Transverse colon (tissue), 4 donors: ENCODE data around the gene GSAP. TPM values are rescaled to one million over a fixed set of nuclear protein-coding genes. Genes with fewer than 3 reads are reported as not detected.

Experiments
- DNase-seq: peaks from one replicate; pipeline ENCODE4 v3.0.0-alpha.2; 2019
- H3K27ac ChIP-seq, 4 donors: fragments of 200-600 bp; sonication (generic); 2 replicates each; pipeline ENCODE4 v1.5.1; 2016 to 2018; ENCODE audit warnings: inconsistent platforms in 4 of 4
- H3K27me3 ChIP-seq: fragments of 200-600 bp; sonication (generic); 2 replicates; pipeline ENCODE4 v1.5.1; 2017; ENCODE audit warnings: inconsistent platforms
- H3K36me3 ChIP-seq, 4 donors: fragments of 200-600 bp; sonication (generic); 2 replicates each; pipeline ENCODE4 v1.5.1; 2017 to 2019; ENCODE audit warnings: inconsistent platforms in 4 of 4
- H3K4me1 ChIP-seq, 4 donors: fragments of 200-600 bp; sonication (generic); 2 replicates each; pipeline ENCODE4 v1.5.1; 2017 to 2020; ENCODE audit warnings: inconsistent platforms in 4 of 4
- H3K4me3 ChIP-seq, 4 donors: fragments of 200-600 bp; sonication (generic); 1 replicate in 1 of 4; 2 replicates in 3 of 4; pipeline versions ENCODE4 v1.5.1 to v1.6.1; 2017 to 2019; ENCODE audit warnings: inconsistent platforms in 4 of 4
- H3K9me3 ChIP-seq, 2 donors: fragments of 200-600 bp; sonication (generic); 2 replicates each; pipeline ENCODE4 v1.5.1; 2017 to 2019; ENCODE audit warnings: inconsistent platforms in 2 of 2
- EP300 ChIP-seq: sonication (generic); formaldehyde crosslinking; IDR thresholded peaks from one replicate; pipeline ENCODE4 v1.6.1; 2017; ENCODE audit warnings: antibody characterized with exemption, low read depth
- POLR2A ChIP-seq: fragments of 450-650 bp; IDR thresholded peaks from one replicate; pipeline ENCODE4 v1.6.1; 2016; ENCODE audit warnings: antibody characterized with exemption, mild to moderate bottlenecking, moderate library complexity
- POLR2AphosphoS5 ChIP-seq, 3 donors: sonication (generic); formaldehyde crosslinking; IDR thresholded peaks; one replicate each; pipeline ENCODE4 v1.6.1; 2016; ENCODE audit warnings: antibody characterized with exemption in 3 of 3
- WGBS, 2 donors: methylation state at CpG; one replicate each; pipeline ENCODE4 v1.1.5; 2018; ENCODE audit warnings: low coverage in 1 of 2; 5-methylcytosine and 5-hydroxymethylcytosine counted together
- in situ Hi-C, 4 donors: fragments of 200-750 bp; cut with MboI; loops; one replicate each; pipeline versions ENCODE4 v1.15.0 to v1.15.1; 2017; ENCODE audit warnings: low sequenced_read_pairs in 3 of 4, low pct_ligation_motif_present in 1 of 4, low pct_unique_long_range_greater_than_20kb in 1 of 4
- intact Hi-C: fragments of 100-400 bp; cut with DNase I; formaldehyde crosslinking; loops from one replicate; pipeline ENCODE4 v1.15.1; 2023; ENCODE audit warnings: low total_unique reads
- total RNA-seq, 4 donors: library from RNA; depleted of rRNA; stranded (reverse); fragments of >200 nt; gene quantifications; one replicate each; pipeline ENCODE4 v1.1.0, GENCODE V29; 2016
- TF ChIP-seq, protein P1 (sequence below), 5 experiments: fragments of 200-600 bp in 3 of 5; fragments of 450-650 bp in 2 of 5; sonication (generic) in 3 of 5; IDR thresholded peaks; 1 replicate in 2 of 5; 2 replicates in 3 of 5; pipeline ENCODE4 v1.5.1; 2016 to 2017; ENCODE audit warnings: antibody characterized with exemption in 5 of 5, inconsistent platforms in 3 of 5, mild to moderate bottlenecking in 2 of 5, moderate library complexity in 1 of 5

The GSAP gene
- total RNA-seq, 4 donors from 2014 or later: 5.0 to 25.2 (median 15.5) TPM

DNA sequence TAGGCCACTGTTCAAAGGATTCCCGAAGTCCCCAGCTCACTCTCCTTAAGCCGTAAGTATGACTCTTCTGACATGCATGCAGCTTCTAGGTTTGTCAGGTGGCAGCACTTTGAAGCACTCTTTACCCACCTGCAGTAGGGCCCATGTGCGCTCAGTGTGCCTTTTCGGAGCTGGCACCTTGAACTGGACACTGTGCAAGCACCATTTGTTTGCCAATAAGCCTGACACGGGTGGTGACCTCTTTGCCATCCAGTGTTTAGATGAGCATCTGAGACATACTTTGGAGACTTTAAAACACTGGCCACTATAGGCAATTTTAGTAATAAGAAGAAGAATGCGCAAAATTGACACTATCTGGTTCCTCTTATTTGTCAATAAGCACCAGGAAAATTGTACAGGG is 45.7 kb upstream of the GSAP start:
- 97 to 100% methylated on average over 1 to 6 of the region's 6 CpGs for WGBS, 2 donors
- no peak overlapping the region for H3K27ac ChIP-seq
- TF ChIP-seq, protein P1, sequence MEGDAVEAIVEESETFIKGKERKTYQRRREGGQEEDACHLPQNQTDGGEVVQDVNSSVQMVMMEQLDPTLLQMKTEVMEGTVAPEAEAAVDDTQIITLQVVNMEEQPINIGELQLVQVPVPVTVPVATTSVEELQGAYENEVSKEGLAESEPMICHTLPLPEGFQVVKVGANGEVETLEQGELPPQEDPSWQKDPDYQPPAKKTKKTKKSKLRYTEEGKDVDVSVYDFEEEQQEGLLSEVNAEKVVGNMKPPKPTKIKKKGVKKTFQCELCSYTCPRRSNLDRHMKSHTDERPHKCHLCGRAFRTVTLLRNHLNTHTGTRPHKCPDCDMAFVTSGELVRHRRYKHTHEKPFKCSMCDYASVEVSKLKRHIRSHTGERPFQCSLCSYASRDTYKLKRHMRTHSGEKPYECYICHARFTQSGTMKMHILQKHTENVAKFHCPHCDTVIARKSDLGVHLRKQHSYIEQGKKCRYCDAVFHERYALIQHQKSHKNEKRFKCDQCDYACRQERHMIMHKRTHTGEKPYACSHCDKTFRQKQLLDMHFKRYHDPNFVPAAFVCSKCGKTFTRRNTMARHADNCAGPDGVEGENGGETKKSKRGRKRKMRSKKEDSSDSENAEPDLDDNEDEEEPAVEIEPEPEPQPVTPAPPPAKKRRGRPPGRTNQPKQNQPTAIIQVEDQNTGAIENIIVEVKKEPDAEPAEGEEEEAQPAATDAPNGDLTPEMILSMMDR (IDR thresholded peaks at IDR 0.05): no peak
- TF ChIP-seq EP300 (no peak), POLR2AphosphoS5 (IDR thresholded peaks at IDR 0.05) (no peak), POLR2A (no peak)
- H3K9me3 ChIP-seq: no peaks in the 10 kb centered on the region
- peaks cover 0 to 4% (median 0%) of the 10 kb centered on the region in 4 donors for H3K4me1 ChIP-seq
- DNase-seq: no peak
- H3K36me3 ChIP-seq: no peaks in the 10 kb centered on the region
- H3K4me3 ChIP-seq: no peak overlapping the region
- in situ Hi-C loops (no loop called here), intact Hi-C loops (no loop called here)
- no peaks in the 10 kb centered on the region for H3K27me3 ChIP-seq

GRCh38 chr7:77461246-77461645 is 45.1 kb upstream of the GSAP start:
- intact Hi-C loops: no loop called here
- H3K27me3 ChIP-seq: no peaks in the 10 kb centered on the region
- no peak for DNase-seq
- no peaks in the 10 kb centered on the region for H3K9me3 ChIP-seq
- no peak for TF ChIP-seq POLR2AphosphoS5 (IDR thresholded peaks at IDR 0.05)
- TF ChIP-seq EP300: no peak
- TF ChIP-seq, protein P1 (IDR thresholded peaks at IDR 0.05): no peak
- no peak for TF ChIP-seq POLR2A
- H3K4me3 ChIP-seq: no peak overlapping the region
- no peaks in the 10 kb centered on the region for H3K36me3 ChIP-seq
- H3K4me1 ChIP-seq: no peaks in the 10 kb centered on the region
- 90 to 93% methylated on average over 3 of the region's 3 CpGs for WGBS, 2 donors
- in situ Hi-C loops: no loop called here
- H3K27ac ChIP-seq: no peak overlapping the region

DNA sequence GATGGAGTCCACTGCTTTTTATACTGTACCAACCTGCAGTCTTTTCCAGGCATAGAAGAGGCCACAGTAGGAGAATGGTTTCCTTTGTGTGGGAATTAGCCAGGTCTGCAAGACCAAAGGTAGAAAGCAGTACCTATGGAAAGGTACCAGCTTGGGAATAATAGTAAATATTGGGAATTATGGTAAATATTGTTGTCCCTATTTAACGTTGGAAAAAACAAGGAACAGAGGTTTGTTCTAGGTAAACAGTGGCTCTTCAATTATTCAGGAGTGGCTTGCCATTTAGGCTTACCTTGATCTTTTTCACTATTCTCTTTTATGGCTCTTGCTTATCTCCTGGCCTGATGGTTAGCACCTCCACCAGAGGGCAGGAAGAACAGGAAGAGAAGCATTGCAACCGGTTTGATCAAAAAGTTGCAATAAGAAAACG is 43.9 kb upstream of the GSAP start:
- in situ Hi-C loops: no loop called here
- Histone ChIP-seq H3K27ac (no peak overlapping the region), H3K9me3 (no peaks in the 10 kb centered on the region), H3K36me3 (no peaks in the 10 kb centered on the region), H3K27me3 (no peaks in the 10 kb centered on the region), H3K4me3 (no peak overlapping the region), H3K4me1 (no peaks in the 10 kb centered on the region)
- DNase-seq: peak; percentile 26
- 21 to 34% methylated on average over 3 of the region's 3 CpGs for WGBS, 2 donors
- intact Hi-C loops: no loop called here
- TF ChIP-seq, protein P1 (IDR thresholded peaks at IDR 0.05): peak; percentile 18 to 56 (median 38)
- no peak for TF ChIP-seq POLR2A

GRCh38 chr7:77459311-77459726 is 43.2 kb upstream of the GSAP start:
- Histone ChIP-seq H3K4me3 (no peak overlapping the region), H3K27me3 (no peaks in the 10 kb centered on the region), H3K27ac (no peak overlapping the region), H3K36me3 (no peaks in the 10 kb centered on the region), H3K4me1 (no peaks in the 10 kb centered on the region), H3K9me3 (no peaks in the 10 kb centered on the region)
- TF ChIP-seq EP300 (no peak), POLR2AphosphoS5 (IDR thresholded peaks at IDR 0.05) (no peak), POLR2A (no peak)
- TF ChIP-seq, protein P1 (IDR thresholded peaks at IDR 0.05): no peak
- intact Hi-C loops: no loop called here
- in situ Hi-C loops: no loop called here
- WGBS, 2 donors: 81 to 91% methylated on average over 2 of the region's 2 CpGs
- no peak for DNase-seq
